Right kidney (tissue), 1 donor: Measurements from ENCODE around the gene CRTAC1.

ENCODE experiments used
- DNase-seq: peaks from one replicate; pipeline ENCODE4 v3.0.0-alpha.2; 2016

Gene CRTAC1

DNA sequence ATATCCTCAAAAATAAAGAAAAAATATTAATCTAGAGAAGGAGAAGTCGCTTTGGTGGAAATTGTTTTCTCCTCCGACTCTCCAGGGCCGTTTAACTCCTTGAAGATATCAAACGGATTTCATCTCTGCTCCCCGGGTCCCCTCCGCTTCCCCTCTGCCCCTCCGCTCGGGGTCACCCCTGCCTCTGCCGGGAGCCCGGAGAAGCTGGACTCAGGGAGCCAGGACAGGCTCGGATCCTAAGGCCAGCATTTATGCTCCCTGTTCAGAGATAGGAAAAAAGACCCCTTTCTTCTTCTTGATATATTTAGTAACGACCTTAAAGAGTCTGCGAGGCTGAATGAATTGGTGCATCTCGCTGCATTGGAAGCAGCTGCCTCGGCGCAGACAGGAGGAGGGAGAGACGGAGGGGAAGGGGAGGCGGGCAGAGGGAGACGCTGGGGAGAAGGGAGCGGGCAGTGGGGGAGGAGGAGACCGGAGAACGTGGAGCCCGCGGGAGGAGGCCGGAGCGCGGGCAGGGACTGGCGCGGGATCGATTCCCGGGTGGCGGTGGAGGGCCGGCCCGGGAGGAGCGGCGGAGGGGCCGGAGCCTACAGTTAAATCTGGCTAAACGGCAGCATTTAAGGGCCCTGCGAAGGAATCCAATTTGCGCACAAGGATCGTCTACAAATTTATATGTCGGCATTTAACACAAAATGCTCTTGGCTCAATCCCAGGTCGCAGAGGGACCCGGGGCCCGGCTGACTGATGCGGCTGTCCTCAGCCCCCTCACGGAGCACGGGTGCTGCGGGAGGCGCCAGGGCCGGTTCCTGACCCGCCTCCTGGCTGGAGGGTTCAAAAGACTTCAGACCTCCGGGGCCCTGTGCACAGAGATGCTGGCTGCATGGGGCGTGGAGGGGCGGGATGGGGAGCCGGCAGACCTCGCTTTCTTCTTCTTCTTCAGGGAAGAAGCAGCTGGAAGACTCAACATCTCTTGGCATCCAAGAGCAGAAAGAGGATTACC lies 55.6 kb downstream of the CRTAC1 start:
- DNase-seq: no peak

- no peak for DNase-seq
Measured at GRCh38 chr10:97974100-97974499, 56.3 kb downstream of the CRTAC1 start.

DNA sequence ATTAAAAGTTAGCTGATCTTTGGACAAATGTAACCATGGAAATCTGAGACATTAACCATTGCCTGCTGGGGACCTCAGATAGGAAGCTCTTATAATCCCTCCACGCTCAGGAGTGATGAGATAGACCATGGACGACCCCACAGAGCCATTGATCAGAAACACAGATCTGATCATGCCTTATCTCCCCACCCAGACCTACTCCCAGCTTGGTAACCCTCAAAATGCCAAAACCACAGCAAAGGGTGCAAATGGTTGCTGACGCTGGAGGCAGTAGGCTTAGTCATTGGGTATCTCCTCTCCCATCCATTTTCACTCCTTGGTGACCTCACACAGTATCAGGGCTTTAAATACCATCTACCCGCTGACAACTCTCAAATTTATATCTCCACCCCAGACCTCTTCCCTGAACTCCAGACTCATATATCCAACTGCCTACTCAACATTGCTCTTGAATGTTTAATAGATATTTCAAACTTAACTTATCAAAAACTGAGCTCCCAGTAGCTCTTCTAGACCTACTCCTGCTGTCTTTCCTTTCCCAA lies 60.8 kb downstream of the CRTAC1 start:
- no peak for DNase-seq

DNA sequence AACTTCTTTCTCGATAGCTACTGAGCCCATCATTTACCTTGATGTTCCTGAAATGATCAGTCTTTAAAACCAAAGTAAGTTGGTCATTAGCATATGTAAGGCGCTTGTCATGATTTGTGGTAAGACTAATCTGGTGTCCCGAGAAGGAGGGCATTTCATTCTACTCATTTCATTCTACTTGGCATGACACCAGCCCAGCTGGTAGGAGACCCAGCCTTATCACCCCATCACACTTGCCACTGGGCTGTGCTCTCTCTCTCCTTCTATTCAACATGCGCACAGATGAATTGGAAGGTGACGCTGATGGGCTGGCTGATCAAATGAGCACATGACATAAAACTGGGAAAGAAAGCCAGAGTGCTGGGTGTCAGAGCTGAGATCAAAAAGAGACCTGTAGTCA lies 65.7 kb downstream of the CRTAC1 start:
- DNase-seq: no peak

- DNase-seq: no peak
Measured at GRCh38 chr10:97961945-97962344, 68.5 kb downstream of the CRTAC1 start.

- DNase-seq: no peak
Measured at GRCh38 chr10:97960269-97961056, 70.0 kb downstream of the CRTAC1 start.

GRCh38 chr10:97949462-97949861 lies 81.0 kb downstream of the CRTAC1 start:
- no peak for DNase-seq

GRCh38 chr10:97948822-97949221 lies 81.6 kb downstream of the CRTAC1 start:
- DNase-seq: no peak

GRCh38 chr10:97944772-97945171 lies 85.6 kb downstream of the CRTAC1 start:
- DNase-seq: no peak

- no peak for DNase-seq
Measured at GRCh38 chr10:97943294-97943693, 87.1 kb downstream of the CRTAC1 start.

DNA sequence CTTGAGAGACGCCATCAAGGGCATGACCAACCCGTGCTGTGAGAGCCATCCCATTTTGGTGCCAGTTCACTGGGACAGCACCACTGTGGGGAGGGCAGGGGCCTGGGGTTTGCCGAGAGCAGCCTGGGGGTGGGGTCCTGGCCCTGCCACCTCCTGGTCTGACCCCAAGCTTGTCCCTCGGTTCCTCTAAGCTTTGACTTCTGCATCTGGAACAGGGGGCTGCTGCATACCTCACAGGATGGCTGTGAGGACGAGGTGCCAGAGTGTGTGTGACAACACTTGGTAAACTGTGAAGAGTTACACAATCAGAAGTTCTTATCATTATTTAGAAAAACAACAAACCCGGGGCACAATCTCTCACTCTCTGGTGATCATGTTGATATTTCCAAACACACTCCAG lies 89.9 kb downstream of the CRTAC1 start:
- no peak for DNase-seq

DNA sequence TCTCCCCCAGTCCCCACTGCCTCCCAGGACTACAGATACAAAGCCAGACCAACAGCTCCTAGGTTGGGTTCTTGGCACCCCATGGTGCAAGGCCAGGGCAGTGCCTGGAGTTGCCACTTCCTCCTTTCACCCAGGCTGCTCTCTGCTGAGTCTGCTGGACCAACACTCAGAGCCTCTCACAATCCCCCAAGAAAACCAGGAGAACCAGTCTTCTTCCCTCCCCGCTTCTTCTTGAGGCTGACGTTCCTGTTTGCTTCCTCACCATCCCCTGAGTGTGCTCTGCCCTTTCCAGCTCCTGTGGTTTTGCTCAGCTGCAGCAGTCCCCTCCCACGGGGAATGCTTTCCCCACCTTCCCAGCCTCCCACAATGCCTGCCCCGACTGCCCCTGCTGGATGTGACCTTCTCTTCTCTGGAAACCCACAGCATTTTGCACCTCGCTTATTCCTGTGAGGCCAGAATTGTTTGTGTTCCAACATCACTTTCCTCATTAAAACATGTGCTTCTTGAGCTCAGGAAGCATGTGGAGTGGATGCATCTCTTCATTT lies 90.9 kb downstream of the CRTAC1 start:
- DNase-seq: no peak

- no peak for DNase-seq
Measured at GRCh38 chr10:97937928-97938327, 92.5 kb downstream of the CRTAC1 start.

- no peak for DNase-seq
Measured at GRCh38 chr10:97937054-97937453, 93.4 kb downstream of the CRTAC1 start.

DNA sequence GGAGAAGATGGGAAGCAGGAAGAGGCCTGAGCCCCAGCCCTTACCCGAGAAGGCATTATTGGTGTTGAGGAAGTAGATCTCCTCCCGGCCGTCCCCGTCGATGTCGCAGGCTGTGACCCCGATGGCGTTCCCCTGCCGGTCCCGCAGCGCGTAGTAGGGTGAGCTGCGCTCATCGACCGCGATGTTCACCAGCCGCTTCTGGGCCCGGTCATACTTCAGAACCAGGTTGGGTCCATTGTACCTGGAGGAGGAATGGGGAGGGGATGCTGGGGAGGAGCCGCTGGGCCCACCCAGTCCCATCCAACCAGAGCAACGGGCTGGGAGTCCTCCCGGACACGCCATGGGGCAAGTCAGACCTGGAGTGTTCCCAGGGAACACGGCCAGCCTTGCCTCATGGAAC lies 94.3 kb downstream of the CRTAC1 start:
- no peak for DNase-seq

- no peak for DNase-seq
Measured at GRCh38 chr10:97932932-97933530, 97.4 kb downstream of the CRTAC1 start.

DNA sequence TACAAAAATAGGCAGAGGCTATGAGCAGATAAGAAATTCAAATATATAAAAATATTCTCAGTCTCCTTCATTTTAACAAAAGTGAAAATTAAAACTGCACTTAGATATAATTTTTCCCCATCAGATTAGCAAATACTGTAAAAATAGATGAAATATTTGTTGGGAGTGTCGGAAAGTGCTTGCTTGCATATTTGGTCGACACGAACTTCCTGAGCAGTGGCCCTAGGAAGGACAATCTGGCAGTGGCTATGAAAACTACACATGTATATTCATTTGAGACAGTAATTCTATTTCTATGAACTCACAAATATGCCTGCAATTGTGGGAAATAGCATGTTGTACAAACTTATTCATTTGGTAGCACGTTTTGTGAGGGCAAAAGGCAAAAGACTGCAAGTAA lies 99.4 kb downstream of the CRTAC1 start:
- no peak for DNase-seq

DNA sequence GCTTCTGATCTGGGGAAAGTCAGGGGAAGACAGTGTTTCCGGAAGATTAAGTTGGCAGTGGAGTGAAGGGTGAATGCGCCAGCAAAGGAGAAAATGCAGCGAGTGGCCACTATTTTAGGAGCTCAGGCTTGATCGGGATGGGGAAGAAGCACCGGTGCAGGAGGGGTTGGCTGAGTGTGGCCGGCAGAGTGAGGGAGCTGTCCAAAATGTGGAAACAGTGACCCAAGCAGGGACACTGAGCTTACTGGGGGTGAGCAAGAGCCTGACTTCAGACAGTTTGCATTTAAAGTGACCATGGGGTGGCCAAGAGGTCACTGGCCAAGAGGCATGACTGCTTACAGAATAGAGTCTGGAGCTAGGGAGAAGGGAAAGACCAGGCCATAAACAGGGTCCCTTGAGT lies 101.5 kb downstream of the CRTAC1 start:
- DNase-seq: no peak

- DNase-seq: no peak
Measured at GRCh38 chr10:97927622-97928021, 102.8 kb downstream of the CRTAC1 start.

GRCh38 chr10:97926055-97926454 lies 104.4 kb downstream of the CRTAC1 start:
- no peak for DNase-seq

DNA sequence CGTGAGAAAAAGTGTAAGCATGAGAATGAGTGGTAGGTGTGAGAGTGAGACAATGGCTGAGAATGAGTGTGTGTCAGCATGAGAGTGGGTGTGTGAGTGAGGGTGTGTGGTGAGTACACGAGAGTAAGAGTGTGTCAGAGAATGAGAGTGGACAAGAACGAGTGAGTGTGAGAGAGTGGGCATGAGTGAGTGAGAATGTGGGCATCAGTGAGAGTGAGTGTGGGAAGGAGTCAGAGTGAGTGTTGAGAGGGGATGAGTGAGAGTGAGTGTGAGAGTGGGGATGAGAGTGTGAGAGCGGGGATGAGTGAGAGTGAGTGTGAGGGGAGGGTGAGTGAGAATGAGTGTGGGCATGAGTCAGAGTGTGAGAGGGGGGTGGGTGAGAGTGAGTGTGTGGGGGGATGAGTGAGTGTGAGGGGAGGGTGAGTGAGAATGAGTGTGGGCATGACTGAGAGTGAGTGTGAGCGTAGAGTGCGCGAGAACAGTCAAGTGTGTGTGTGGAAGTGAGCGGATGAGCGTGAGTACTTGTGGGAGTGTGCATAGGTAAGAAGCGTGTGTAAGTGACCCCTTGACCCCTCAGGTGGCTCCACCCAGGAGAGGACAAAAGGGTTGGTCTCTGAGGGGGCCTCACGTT lies 105.0 kb downstream of the CRTAC1 start:
- no peak for DNase-seq

DNA sequence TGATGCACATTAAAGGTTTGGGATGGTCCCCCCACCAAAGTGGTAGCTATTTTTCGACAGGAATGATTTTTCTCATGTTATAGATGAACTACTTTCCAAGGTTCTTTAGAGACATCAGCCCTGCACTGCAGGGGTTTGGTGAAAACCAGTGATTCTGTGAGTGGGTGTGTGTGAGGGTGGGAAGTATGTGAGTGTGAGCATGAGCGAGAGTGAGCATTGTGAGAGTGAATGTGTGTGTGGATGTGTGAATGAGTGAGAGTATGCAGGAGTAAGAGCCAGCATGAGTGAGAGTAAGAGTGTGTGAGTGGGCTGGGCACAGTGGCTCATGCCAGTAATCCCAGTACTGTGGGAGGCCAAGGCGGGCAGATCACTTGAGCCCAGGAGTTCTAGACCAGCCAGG lies 105.7 kb downstream of the CRTAC1 start:
- DNase-seq: no peak
